H1 (cell line): ENCODE measurements around the gene MED16. TPM values are rescaled to one million over a fixed set of nuclear protein-coding genes. Genes with fewer than 3 reads are reported as not detected.

ENCODE experiments used
- CTCF ChIA-PET: fragments of 300-600 bp; sonication (Branson Sonifier 250); formaldehyde crosslinking; loops from one replicate; lab custom pipeline; 2021; ENCODE audit not compliant: partially characterized antibody; lab: Charles Lee
- POLR2A ChIA-PET: fragments of 300-600 bp; sonication (Branson Sonifier 250); formaldehyde crosslinking; loops from one replicate; lab custom pipeline; 2021; ENCODE audit warnings: inconsistent platforms; ENCODE audit not compliant: partially characterized antibody; lab: Charles Lee
- DNase-seq, 2 experiments: peaks; one replicate each; pipeline versions ENCODE4 v3.0.0 to v3.0.0-alpha.2; 2010 to 2022; ENCODE audit warnings: low spot score in 2 of 2, low read depth in 1 of 2, mixed read lengths in 1 of 2
- FAIRE-seq: peaks from 2 replicates; lab custom pipeline; 2011; peaks lifted over from hg19 to GRCh38; lab: Jason Lieb, UNC
- H2AFZ ChIP-seq: 2 replicates; pipeline ENCODE4 v1.8.1; 2012; ENCODE audit warnings: low read length, inconsistent platforms
- H2AK5ac ChIP-seq: 2 replicates; pipeline ENCODE4 v1.6.1; 2013; ENCODE audit warnings: low read depth, low read length
- H2BK120ac ChIP-seq: replicated peaks from 2 replicates; pipeline ENCODE3; 2013; ENCODE audit warnings: low read depth, low read length, inconsistent platforms
- H2BK12ac ChIP-seq: 2 replicates; pipeline ENCODE4 v1.6.1; 2013; ENCODE audit warnings: low read depth, low read length
- H2BK15ac ChIP-seq: 2 replicates; pipeline ENCODE4 v1.6.1; 2013; ENCODE audit warnings: low read length
- H2BK20ac ChIP-seq: 2 replicates; pipeline ENCODE4 v1.6.1; 2013; ENCODE audit warnings: low read length
- H2BK5ac ChIP-seq: 2 replicates; pipeline ENCODE4 v1.6.1; 2013; ENCODE audit warnings: low read depth, low read length
- H3K14ac ChIP-seq: 2 replicates; pipeline ENCODE4 v1.6.1; 2013; ENCODE audit warnings: inconsistent platforms; ENCODE audit not compliant: insufficient read length
- H3K18ac ChIP-seq: 2 replicates; pipeline ENCODE4 v1.6.1; 2013; ENCODE audit warnings: low read length; ENCODE audit errors: extremely low read depth
- H3K23ac ChIP-seq: 2 replicates; pipeline ENCODE4 v1.6.1; 2013; ENCODE audit warnings: inconsistent platforms; ENCODE audit not compliant: insufficient read length
- H3K23me2 ChIP-seq: 2 replicates; pipeline ENCODE4 v1.6.1; 2013; ENCODE audit warnings: low read depth, low read length
- H3K27ac ChIP-seq: 2 replicates; pipeline ENCODE4 v1.6.1; 2011; ENCODE audit warnings: low read depth, low read length, inconsistent platforms
- H3K27me3 ChIP-seq, 4 experiments: replicated peaks in 1 of 4; 1 replicate in 1 of 4; 2 replicates in 3 of 4; pipeline versions ENCODE4 v1.6.1 to v1.8.1; 2011 to 2013; ENCODE audit warnings: low read length in 3 of 4, mild to moderate bottlenecking in 3 of 4, inconsistent platforms in 2 of 4, mixed read lengths in 2 of 4, moderate library complexity in 1 of 4; ENCODE audit not compliant: control insufficient read depth in 3 of 4, insufficient read depth in 3 of 4; ENCODE audit errors: extremely low read depth in 1 of 4
- H3K36me3 ChIP-seq, 4 experiments: 2 replicates each; pipeline versions ENCODE4 v1.6.1 to v1.8.1; 2011 to 2013; ENCODE audit warnings: mild to moderate bottlenecking in 4 of 4, low read length in 3 of 4, moderate library complexity in 2 of 4, control low read depth in 1 of 4, inconsistent platforms in 1 of 4; ENCODE audit not compliant: insufficient read depth in 4 of 4, control insufficient read depth in 2 of 4
- H3K4ac ChIP-seq: replicated peaks from 2 replicates; pipeline ENCODE3; 2013; ENCODE audit warnings: low read length, low read depth, mixed read lengths, inconsistent platforms; ENCODE audit not compliant: insufficient read length
- H3K4me1 ChIP-seq, 4 experiments: replicated peaks in 1 of 4; 1 replicate in 1 of 4; 2 replicates in 3 of 4; pipeline versions ENCODE4 v1.6.1 to v1.8.1; 2011 to 2013; ENCODE audit warnings: low read length in 3 of 4, inconsistent platforms in 2 of 4, mixed read lengths in 1 of 4; ENCODE audit not compliant: insufficient read depth in 4 of 4, control insufficient read depth in 3 of 4
- H3K4me2 ChIP-seq, 2 experiments: 2 replicates each; pipeline versions ENCODE4 v1.6.1 to v1.8.1; 2011 to 2013; ENCODE audit warnings: low read depth in 2 of 2, low read length in 2 of 2, control low read depth in 1 of 2, inconsistent platforms in 1 of 2, mild to moderate bottlenecking in 1 of 2; ENCODE audit not compliant: insufficient read depth in 1 of 2
- H3K4me3 ChIP-seq, 4 experiments: fragments of 200-600, 300-600 bp in 1 of 4; sonication (generic), shearing (Covaris generic), sonication (Bioruptor Twin) in 1 of 4; 2 replicates each; pipeline versions ENCODE4 v1.5.1 to v1.8.1; 2011 to 2016; ENCODE audit warnings: low read length in 4 of 4, low read depth in 3 of 4, control low read depth in 2 of 4, inconsistent platforms in 2 of 4, mild to moderate bottlenecking in 2 of 4, mixed read lengths in 1 of 4, moderate library complexity in 1 of 4; ENCODE audit not compliant: insufficient read depth in 2 of 4; ENCODE audit errors: extremely low read depth in 1 of 4
- H3K56ac ChIP-seq: replicated peaks from 2 replicates; pipeline ENCODE3; 2013; ENCODE audit warnings: low read depth, mild to moderate bottlenecking, mixed read lengths, low read length, inconsistent platforms; ENCODE audit not compliant: insufficient read length
- H3K79me1 ChIP-seq: 2 replicates; pipeline ENCODE4 v1.6.1; 2013; ENCODE audit warnings: low read depth, low read length, control low read depth
- H3K79me2 ChIP-seq, 2 experiments: 2 replicates each; pipeline versions ENCODE4 v1.6.1 to v1.8.1; 2012 to 2013; ENCODE audit warnings: low read length in 2 of 2, mild to moderate bottlenecking in 2 of 2, inconsistent platforms in 1 of 2; ENCODE audit not compliant: insufficient read depth in 2 of 2, control insufficient read depth in 1 of 2
- H3K9ac ChIP-seq, 4 experiments: replicated peaks in 1 of 4; 1 replicate in 1 of 4; 2 replicates in 3 of 4; pipeline versions ENCODE4 v1.6.1 to v1.8.1; 2011 to 2013; ENCODE audit warnings: low read depth in 3 of 4, low read length in 3 of 4, control low read depth in 2 of 4, mild to moderate bottlenecking in 2 of 4, moderate library complexity in 2 of 4, inconsistent platforms in 1 of 4; ENCODE audit errors: extremely low read depth in 1 of 4
- H3K9me3 ChIP-seq, 2 experiments: 2 replicates each; pipeline versions ENCODE4 v1.6.1 to v1.8.1; 2012 to 2013; ENCODE audit warnings: mild to moderate bottlenecking in 2 of 2, moderate library complexity in 2 of 2, control low read depth in 1 of 2, inconsistent platforms in 1 of 2, low read depth in 1 of 2, low read length in 1 of 2, mixed read lengths in 1 of 2; ENCODE audit not compliant: insufficient read depth in 2 of 2
- H4K20me1 ChIP-seq, 2 experiments: replicated peaks in 1 of 2; 2 replicates each; pipeline versions ENCODE3 to v1.8.1; 2011 to 2013; ENCODE audit warnings: inconsistent platforms in 2 of 2, low read length in 2 of 2, mild to moderate bottlenecking in 1 of 2; ENCODE audit not compliant: insufficient read depth in 2 of 2, control insufficient read depth in 1 of 2
- H4K5ac ChIP-seq: 2 replicates; pipeline ENCODE4 v1.6.1; 2013; ENCODE audit warnings: low read length, low read depth, mixed read lengths, inconsistent platforms; ENCODE audit not compliant: insufficient read length
- H4K8ac ChIP-seq: 2 replicates; pipeline ENCODE4 v1.8.0; 2013; ENCODE audit warnings: mild to moderate bottlenecking, moderate library complexity, low read length, inconsistent platforms; ENCODE audit not compliant: insufficient read depth; ENCODE audit errors: extremely low read depth
- H4K91ac ChIP-seq: replicated peaks from 2 replicates; pipeline ENCODE3; 2013; ENCODE audit warnings: low read length, mixed read lengths, inconsistent platforms; ENCODE audit not compliant: insufficient read length
- KDM1A ChIP-seq: fragments of 200-600, 300-600 bp; sonication (generic); IDR thresholded peaks from 2 replicates; pipeline ENCODE4 v1.7.1; 2016; ENCODE audit warnings: mild to moderate bottlenecking, low read length, borderline replicate concordance
- RBBP5 ChIP-seq: IDR thresholded peaks from 2 replicates; pipeline ENCODE4 v1.7.1; 2012; ENCODE audit warnings: low read depth, mild to moderate bottlenecking, inconsistent platforms, low read length, moderate library complexity, borderline replicate concordance
- WGBS, 2 experiments: shearing (Covaris generic) in 1 of 2; methylation state at CpG; one replicate each; pipeline versions ENCODE4 v1.1.6 to v1.1.7; 2013 to 2015; ENCODE audit warnings: low lambda C conversion rate in 2 of 2, mixed read lengths in 2 of 2, inconsistent platforms in 1 of 2, low coverage in 1 of 2, missing lambda C conversion rate in 1 of 2; ENCODE audit not compliant: insufficient replicate concordance in 2 of 2, insufficient coverage in 1 of 2, insufficient read length in 1 of 2; ENCODE audit errors: extremely low coverage in 1 of 2, missing lambda C conversion rate in 1 of 2; 5-methylcytosine and 5-hydroxymethylcytosine counted together
- polyA plus RNA-seq, 7 experiments: library from polyadenylated mRNA; depleted of rRNA in 3 of 7; stranded (reverse) in 5 of 7; unstranded in 2 of 7; fragments of >200 nt in 5 of 7; fragments of 200-250 nt in 2 of 7; gene quantifications; 1 replicate in 5 of 7; 2 replicates in 1 of 7; 4 replicates in 1 of 7; pipeline versions ENCODE4 v1.2.1 to v1.2.3, GENCODE V29; 2011 to 2013; ENCODE audit warnings: missing spikeins in 2 of 7, mixed read lengths in 2 of 7
- total RNA-seq: library from RNA; stranded (reverse); fragmentation: NEBNext Ultra II Directional; extraction: Animal tissue kit (Norgen Biotek cat#: 25700); gene quantifications from 2 replicates; pipeline ENCODE4 v1.2.1, GENCODE V29; 2021

The MED16 gene
- total and polyA plus RNA-seq, 2 of the 8 experiments (the other 6 are each of a cell fraction or from before 2014, with no cell fraction given) = 51.0 to 67.2 TPM

DNA sequence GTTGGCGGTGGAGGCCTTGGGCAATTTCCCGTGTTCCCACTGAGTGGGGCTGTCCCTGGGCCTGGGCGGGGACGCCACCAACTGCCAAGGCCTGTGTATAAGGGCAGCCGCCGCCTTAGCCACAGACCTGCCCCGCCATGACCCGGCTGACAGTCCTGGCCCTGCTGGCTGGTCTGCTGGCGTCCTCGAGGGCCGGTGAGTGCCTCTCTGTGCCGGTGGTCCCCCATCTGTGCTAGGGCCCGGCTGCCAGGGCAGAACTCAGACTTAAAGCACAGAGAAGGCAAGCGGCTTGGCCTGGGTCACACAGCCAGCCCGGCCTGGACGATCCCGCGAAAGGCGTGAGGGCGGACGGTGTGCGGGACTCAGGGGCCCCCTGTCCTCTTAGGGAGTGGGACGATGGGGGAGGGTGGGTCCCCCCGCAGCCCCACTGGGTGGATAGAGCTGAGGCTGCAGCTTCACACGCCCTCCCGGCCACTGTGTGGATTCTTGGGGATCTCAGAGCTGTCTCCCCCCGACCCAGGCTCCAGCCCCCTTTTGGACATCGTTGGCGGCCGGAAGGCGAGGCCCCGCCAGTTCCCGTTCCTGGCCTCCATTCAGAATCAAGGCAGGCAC is 65.2 kb downstream of the MED16 start, which contains the start of gene AZU1:
Gene AZU1, plus strand, starts transcription at position 128 of the 612 bp plus-strand sequence. Its CDS starts 10 bp downstream, at position 138.
- no peak within 1 kb of the TSS for H3K9ac ChIP-seq
- ChIA-PET CTCF (interaction anchor here (1.1 to 1.2 kb wide), 2 partner anchors 28 to 70 kb away, joined by 3 to 4 read pairs; no protein-coding TSS in a partner anchor), POLR2A (interaction anchor here (1.2 to 12.0 kb wide), 4 partner anchors 10 to 35 kb away, joined by 4 to 277 read pairs (median 7); partner anchors contain the start of gene PTBP1)
- H4K20me1 ChIP-seq = no peaks in the 10 kb centered on the region
- DNase-seq = no peak
- H2BK120ac ChIP-seq = no peak within 1 kb of the TSS
- H3K79me1 ChIP-seq = no peaks in the 10 kb centered on the region
- H4K8ac ChIP-seq = no peak within 1 kb of the TSS
- H4K91ac ChIP-seq = no peak within 1 kb of the TSS
- H3K4me3 ChIP-seq = no peak within 1 kb of the TSS
- no peak within 1 kb of the TSS for H3K14ac ChIP-seq
- no peak within 1 kb of the TSS for H3K4me2 ChIP-seq
- no peak within 1 kb of the TSS for H2BK5ac ChIP-seq
- H3K4me1 ChIP-seq = peaks cover 0 to 7% (median 4%) of the 10 kb centered on the region in 4 experiments; a peak in 5 of 7 replicates
- no peak within 1 kb of the TSS for H2BK20ac ChIP-seq
- H3K56ac ChIP-seq = no peak within 1 kb of the TSS
- H3K27ac ChIP-seq = no peak within 1 kb of the TSS
- H3K9me3 ChIP-seq = no peaks in the 10 kb centered on the region
- H2BK12ac ChIP-seq = no peak within 1 kb of the TSS
- H3K23ac ChIP-seq = no peak within 1 kb of the TSS
- H3K4ac ChIP-seq = no peak within 1 kb of the TSS
- no peak within 1 kb of the TSS for H2BK15ac ChIP-seq
- no peak within 1 kb of the TSS for H2AFZ ChIP-seq
- H2AK5ac ChIP-seq = no peak within 1 kb of the TSS
- H3K36me3 ChIP-seq = no peaks in the 10 kb centered on the region
- 92% methylated on average over 33 of the region's 33 CpGs; no CpG with 5 or more reads in 1 of the 2 experiments for WGBS, 2 experiments
- H3K23me2 ChIP-seq = no peaks in the 10 kb centered on the region
- no peak within 1 kb of the TSS for H3K18ac ChIP-seq
- H4K5ac ChIP-seq = no peak within 1 kb of the TSS
- H3K27me3 ChIP-seq = no peaks in the 10 kb centered on the region
- no peak for FAIRE-seq
- H3K79me2 ChIP-seq = no peaks in the 10 kb centered on the region
- 0 out of 2 replicates have a peak, but pooled peaks have one; percentile 43 for TF ChIP-seq KDM1A
- no peak for TF ChIP-seq RBBP5
